ENCODE measurements around the gene TSGA10.

- no peak for TF ChIP-seq ISL1 (CRISPR knock-in tag; IDR thresholded peaks at IDR 0.05)
- no peak for TF ChIP-seq RARB (CRISPR knock-in tag; IDR thresholded peaks at IDR 0.05)
- no peak for TF ChIP-seq ZNF565 (CRISPR knock-in tag; conservative IDR thresholded peaks at IDR 0.05; ENCODE audit: low read depth)
- TF ChIP-seq, protein P1, sequence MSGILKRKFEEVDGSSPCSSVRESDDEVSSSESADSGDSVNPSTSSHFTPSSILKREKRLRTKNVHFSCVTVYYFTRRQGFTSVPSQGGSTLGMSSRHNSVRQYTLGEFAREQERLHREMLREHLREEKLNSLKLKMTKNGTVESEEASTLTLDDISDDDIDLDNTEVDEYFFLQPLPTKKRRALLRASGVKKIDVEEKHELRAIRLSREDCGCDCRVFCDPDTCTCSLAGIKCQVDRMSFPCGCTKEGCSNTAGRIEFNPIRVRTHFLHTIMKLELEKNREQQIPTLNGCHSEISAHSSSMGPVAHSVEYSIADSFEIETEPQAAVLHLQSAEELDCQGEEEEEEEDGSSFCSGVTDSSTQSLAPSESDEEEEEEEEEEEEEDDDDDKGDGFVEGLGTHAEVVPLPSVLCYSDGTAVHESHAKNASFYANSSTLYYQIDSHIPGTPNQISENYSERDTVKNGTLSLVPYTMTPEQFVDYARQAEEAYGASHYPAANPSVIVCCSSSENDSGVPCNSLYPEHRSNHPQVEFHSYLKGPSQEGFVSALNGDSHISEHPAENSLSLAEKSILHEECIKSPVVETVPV (CRISPR knock-in tag; IDR thresholded peaks at IDR 0.05): no peak
- no peak for TF ChIP-seq CSDC2 (CRISPR knock-in tag; IDR thresholded peaks at IDR 0.05)
Measured at GRCh38 chr2:99032786-99033185, 122.0 kb downstream of the TSGA10 start.

Data from SK-N-SH treated with all-trans-retinoic acid at 6 μM for 48 hours (cell line).